ENCODE data around the gene ABCG8.

ABCG8 gene

GRCh38 chr2:43838560-43839267 lies at the start of gene ABCG8, which contains the start of gene ABCG5:
ABCG8 (plus strand) TSS chr2:43838971; CDS start chr2:43839054, 83 bp downstream.
ABCG5 (minus strand) TSS chr2:43838839; CDS start chr2:43838679, 160 bp downstream.
- no peak for DNase-seq (ENCODE audit: low read depth, low spot score)

- no peak for DNase-seq (ENCODE audit: low read depth, low spot score)
These were observed 48.6 kb upstream of the ABCG8 start for GRCh38 chr2:43790147-43790546.

- no peak for DNase-seq (ENCODE audit: low read depth, low spot score)
These were observed 47.6 kb upstream of the ABCG8 start for GRCh38 chr2:43791035-43791765.

GRCh38 chr2:43792653-43793052 lies 46.1 kb upstream of the ABCG8 start:
- no peak for DNase-seq (ENCODE audit: low read depth, low spot score)

- no peak for DNase-seq (ENCODE audit: low read depth, low spot score)
These were observed 43.8 kb upstream of the ABCG8 start for GRCh38 chr2:43794956-43795355.

- no peak for DNase-seq (ENCODE audit: low read depth, low spot score)
These were observed 42.6 kb upstream of the ABCG8 start for GRCh38 chr2:43796206-43796605.

GRCh38 chr2:43798300-43798699 lies 40.5 kb upstream of the ABCG8 start:
- no peak for DNase-seq (ENCODE audit: low read depth, low spot score)

- DNase-seq (ENCODE audit: low read depth, low spot score): no peak
These were observed 37.9 kb upstream of the ABCG8 start for GRCh38 chr2:43800894-43801293.

GRCh38 chr2:43802135-43802534 lies 36.6 kb upstream of the ABCG8 start:
- no peak for DNase-seq (ENCODE audit: low read depth, low spot score)

- DNase-seq (ENCODE audit: low read depth, low spot score): no peak
These were observed 35.7 kb upstream of the ABCG8 start for GRCh38 chr2:43803113-43803512.

GRCh38 chr2:43806719-43807031 lies 32.1 kb upstream of the ABCG8 start:
- no peak for DNase-seq (ENCODE audit: low read depth, low spot score)

GRCh38 chr2:43810452-43810851 lies 28.3 kb upstream of the ABCG8 start:
- no peak for DNase-seq (ENCODE audit: low read depth, low spot score)

- no peak for DNase-seq (ENCODE audit: low read depth, low spot score)
These were observed 27.9 kb upstream of the ABCG8 start for GRCh38 chr2:43810888-43811287.

- no peak for DNase-seq (ENCODE audit: low read depth, low spot score)
These were observed 26.8 kb upstream of the ABCG8 start for GRCh38 chr2:43812006-43812405.

- no peak for DNase-seq (ENCODE audit: low read depth, low spot score)
These were observed 25.8 kb upstream of the ABCG8 start for GRCh38 chr2:43812947-43813346.

GRCh38 chr2:43814711-43815110 lies 24.1 kb upstream of the ABCG8 start:
- no peak for DNase-seq (ENCODE audit: low read depth, low spot score)

GRCh38 chr2:43818761-43819160 lies 20.0 kb upstream of the ABCG8 start:
- no peak for DNase-seq (ENCODE audit: low read depth, low spot score)

- DNase-seq (ENCODE audit: low read depth, low spot score): no peak
These were observed 19.1 kb upstream of the ABCG8 start for GRCh38 chr2:43819491-43820163.

- DNase-seq (ENCODE audit: low read depth, low spot score): no peak
These were observed 15.9 kb upstream of the ABCG8 start for GRCh38 chr2:43822839-43823238.

GRCh38 chr2:43823751-43824150 lies 15.0 kb upstream of the ABCG8 start:
- no peak for DNase-seq (ENCODE audit: low read depth, low spot score)

- DNase-seq (ENCODE audit: low read depth, low spot score): no peak
These were observed 14.3 kb upstream of the ABCG8 start for GRCh38 chr2:43824512-43824911.

GRCh38 chr2:43824951-43825493 lies 13.7 kb upstream of the ABCG8 start:
- no peak for DNase-seq (ENCODE audit: low read depth, low spot score)
